ENCODE measurements around the gene CRB1.

Gene CRB1

DNA sequence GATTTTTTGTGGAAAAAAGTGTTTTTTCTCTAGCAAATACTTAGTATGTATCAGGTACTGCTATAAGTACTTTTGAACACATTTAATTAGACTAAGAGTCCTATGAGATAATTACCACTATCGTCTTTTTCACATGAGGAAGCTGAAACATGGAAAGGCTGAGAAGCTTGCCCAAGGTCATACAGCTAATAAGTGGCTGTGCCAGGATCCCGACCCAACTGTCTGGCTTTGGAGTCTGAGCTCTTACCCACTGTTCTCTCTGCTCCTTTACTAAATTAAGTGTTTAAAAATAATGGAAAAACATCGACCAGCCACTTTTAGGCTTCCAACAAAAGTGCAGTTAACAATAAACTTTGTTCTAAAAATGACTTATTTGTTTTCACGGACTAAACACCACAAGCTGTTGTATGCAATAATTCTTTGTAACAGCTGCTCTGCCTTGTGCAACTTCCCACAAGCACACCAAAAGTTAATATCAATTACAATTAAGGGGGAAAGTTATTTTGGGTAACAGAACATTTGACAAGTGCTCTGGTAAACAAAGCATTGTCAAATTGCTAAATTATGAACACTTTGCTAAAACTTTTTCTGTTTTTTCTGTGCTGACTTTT lies 75.7 kb downstream of the CRB1 start:
- DNase-seq (ENCODE audit: low read depth in 2 of 2), result no peak

DNA sequence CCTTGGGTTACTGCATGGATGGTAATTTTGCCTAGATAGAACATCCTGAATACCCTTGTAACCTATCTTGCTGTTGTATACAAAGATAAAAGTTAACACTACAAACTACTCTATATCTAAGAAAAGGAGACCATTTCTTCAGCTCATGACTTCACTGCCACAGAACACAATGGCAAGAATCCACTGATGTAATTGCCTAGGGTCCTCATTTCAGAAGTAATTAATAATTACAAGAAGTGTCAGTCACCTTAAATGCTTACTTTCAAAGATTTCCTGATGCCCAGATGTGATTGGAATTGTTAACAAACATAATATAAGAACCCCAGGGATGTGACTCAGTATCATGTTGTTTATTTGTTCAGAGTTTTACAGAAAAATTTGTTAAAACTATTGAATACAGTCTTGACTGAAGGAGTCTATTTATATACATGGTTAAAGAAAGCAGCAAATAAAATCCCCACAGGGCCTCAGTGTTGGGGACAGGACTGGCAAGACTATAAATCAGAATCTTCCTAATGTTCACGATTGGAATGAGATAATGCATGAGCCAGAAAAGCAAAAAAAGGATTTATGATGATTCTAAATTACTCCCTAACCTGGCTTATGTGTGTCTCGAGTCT lies 83.9 kb downstream of the CRB1 start:
- no peak for DNase-seq (ENCODE audit: low read depth in 2 of 2)

DNA sequence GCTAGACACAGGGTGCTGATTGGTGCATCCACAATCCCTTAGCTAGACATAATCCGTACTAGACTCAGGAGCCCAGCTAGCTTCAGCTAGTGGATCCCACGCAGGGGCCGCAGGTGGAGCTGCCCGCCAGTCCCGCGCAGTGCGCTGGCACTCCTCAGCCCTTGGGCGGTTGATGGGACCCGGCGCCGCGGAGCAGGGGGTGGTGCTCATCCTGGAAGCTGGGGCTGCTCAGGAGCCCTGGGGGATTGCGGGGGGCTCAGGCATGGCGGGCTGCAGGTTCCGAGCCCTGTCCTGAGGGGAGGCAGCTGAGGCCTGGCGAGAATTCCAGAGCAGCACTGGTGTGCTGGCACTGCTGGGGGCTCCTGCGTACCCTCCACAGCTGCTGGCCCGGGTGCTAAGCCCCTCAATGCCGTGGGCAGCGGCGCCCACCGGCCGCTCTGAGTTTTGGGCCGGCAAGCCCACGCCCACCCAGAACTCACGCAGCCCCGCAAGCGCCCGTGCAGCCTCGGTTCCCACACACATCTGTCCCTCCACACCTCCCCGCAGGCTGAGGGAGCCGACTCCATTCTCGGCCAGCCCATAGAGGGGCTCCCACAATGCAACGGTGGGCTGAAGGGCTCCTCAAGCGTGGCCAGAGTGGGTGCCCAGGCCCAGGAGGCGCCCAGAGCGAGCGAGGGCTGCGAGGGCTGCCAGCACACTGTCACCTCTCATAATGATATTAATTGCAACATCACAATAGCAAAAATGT lies 87.4 kb downstream of the CRB1 start:
- DNase-seq (ENCODE audit: low read depth in 2 of 2), result no peak

DNA sequence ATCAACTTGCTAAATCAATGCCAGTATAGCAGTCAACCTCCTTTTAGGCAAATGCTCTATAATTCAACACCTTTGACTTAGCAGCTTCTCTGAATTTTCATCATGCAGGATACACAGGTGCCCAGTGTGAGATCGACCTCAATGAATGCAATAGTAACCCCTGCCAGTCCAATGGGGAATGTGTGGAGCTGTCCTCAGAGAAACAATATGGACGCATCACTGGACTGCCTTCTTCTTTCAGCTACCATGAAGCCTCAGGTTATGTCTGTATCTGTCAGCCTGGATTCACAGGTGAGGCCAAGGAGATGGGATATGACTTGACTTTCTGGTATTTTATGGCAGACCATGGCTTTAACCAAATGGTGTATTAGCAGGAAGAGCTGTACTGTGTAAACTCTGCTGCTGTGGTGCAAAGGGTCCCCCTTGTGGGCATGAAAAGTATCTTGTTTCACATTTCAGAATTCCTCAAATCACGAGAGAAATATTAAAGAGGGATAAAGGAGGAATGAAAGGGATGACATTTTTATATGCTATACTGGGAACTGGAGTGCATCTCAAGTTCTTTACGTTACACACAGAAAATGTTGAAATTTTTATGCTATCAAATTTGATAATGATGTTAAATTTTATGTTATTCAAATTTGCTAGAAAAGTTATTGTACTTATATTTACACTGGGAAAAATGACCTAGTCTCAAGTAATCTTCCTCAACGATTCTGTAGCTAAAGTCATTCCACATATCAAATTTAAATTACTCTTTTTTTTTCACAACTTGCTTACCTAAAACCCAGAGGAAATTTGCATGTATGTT lies 88.9 kb downstream of the CRB1 start:
- DNase-seq (ENCODE audit: low read depth in 2 of 2), result no peak

DNA sequence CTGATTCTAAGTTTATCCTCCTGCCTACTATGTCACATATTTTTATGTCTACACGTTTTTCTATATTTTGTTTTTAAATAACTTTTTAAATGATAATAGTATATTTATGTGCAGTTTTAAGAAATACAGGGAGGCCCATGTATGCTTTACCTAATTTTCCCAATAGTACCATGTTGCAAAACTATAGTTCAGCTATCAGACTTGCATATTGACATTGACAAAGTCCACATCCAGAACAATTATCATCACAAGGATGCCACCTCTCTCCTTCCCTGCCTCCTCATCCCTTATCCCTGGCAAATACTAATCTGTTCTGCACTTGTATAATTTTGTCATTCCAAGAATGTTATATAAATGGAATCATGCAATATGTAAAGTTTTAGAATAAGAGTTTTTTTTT lies 90.9 kb downstream of the CRB1 start:
- no peak for DNase-seq (ENCODE audit: low read depth in 2 of 2)

DNA sequence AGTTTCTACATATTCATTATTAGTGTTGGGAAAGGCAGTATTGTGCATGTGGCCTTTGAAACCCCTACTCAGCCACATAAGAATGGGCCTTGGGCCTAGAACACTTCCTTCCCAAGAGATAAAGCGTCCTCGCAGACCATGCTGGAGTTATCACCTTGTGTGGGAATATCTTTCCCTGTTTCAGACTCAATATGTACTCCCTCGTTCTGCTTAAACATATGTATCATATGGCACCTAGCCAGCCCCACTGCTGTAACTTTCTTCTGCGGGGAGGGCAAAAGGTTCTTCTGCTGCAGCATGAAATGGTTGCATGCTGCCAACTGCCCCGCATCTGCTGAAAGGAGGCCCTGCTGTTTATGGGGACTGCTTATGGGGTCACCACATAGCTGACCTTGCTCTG lies 92.0 kb downstream of the CRB1 start:
- DNase-seq (ENCODE audit: low read depth in 2 of 2), result no peak

DNA sequence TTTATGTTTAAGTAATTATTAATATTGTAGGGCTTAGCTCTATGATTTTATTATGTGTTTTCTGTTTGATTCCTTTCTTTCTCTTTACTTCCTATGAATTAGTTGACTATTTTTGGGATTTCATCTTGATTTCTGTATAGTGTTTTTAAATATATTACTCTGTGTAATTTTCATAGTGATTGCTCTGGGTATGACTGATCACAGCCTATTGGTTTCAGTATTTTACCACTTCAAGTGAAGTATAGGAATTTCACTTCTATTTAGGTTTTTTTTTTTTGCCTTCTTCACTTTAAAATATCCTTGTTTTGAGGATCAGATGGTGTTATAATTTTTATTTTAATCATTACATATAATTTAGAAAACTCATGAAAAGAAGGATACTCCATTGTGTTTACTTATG lies 94.8 kb downstream of the CRB1 start:
- DNase-seq (ENCODE audit: low read depth in 2 of 2), result no peak

DNA sequence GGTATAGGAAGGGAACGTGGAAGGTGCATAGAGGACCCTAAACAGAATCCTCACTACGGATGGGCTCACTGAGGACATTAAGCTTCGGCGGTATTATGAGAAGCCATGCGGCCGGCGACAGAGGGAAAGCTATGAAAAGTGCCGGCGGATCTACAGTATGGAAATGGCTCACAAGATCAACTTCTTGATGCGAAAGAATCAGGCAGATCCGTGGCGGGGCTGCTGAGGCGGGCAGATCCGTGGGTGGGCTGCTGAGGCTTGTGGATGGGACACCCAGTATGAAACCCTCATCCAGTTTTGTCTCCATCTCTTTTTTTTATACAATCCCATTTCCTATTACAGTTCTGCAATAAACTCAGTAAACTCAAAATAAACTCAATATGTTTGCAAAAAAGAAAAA lies 95.8 kb downstream of the CRB1 start:
- DNase-seq (ENCODE audit: low read depth in 2 of 2), result no peak

DNA sequence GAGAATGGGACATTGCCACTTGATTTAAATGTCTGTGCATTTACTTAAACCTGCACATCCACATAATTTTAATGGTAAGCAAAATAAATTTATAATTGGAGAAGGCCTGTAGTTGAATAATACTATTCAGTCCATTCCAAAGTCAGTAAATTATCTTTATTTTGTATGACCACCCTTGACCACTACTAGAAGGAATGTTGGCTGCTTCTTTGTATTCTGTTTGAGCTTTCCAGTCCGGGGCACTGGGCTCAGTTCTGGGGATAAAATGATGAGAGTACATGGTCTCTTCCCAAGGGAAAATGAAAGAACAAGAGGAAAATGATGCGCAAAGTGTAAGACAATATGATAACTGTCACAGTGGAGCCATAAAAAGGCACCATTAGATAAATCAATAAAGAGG lies 98.9 kb downstream of the CRB1 start:
- DNase-seq (ENCODE audit: low read depth in 2 of 2), result no peak

DNA sequence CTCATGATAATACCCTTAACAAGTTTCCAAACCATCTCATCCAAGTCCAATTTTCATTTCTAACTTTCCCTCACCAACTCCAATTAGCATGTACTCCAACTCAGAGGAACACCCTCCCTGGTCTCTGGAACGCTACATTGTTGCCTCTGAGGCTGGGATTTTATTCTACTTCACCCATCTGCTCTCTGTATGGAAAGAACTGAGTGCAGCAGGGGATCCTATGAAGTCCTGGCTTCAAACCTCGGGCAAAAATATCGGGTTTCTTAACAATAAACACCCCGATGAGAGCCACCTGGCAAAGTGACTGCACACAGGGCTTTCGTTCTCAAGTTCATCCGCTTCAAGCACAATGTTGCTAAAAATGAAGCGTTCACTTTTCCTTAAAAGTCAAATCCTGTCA lies 99.6 kb downstream of the CRB1 start:
- no peak for DNase-seq (ENCODE audit: low read depth in 2 of 2)

DNA sequence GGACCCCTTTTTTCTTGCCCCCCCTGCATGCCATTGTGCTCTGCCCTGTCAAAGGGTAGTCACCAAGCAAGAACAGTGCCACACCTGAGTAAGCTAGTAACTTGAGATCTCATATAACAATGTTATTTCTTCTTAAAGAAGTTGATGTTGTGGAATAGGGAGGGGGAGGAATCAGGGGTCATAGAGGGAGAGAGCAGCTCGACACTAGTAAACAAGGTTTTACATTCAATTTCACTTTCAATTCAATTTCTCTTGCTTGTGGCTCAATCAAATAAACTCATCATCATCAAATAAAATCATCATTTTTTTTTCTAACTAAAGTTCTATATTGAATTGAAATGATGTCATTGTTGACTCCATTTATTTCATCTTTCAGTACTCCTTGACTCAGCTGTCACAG lies 106.4 kb downstream of the CRB1 start:
- DNase-seq (ENCODE audit: low read depth in 2 of 2), result no peak

DNA sequence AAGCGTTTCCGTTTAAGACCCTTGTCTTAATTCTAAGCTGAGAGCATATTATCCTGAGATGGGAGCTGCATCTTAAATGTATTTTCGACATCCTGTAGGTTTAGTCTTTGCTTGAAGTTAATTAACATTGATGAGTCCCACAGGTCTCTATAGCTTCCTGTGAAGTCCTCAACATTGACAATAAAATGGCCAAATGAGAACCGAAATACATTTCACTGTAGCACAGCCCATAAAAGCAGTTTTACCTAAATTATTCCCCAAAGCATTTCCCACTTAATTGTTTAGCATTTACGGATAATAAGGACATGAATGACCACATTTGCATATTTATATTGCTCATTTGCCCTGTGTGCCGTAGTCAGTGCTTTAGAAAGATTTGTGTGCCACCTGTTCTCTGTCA lies 116.4 kb downstream of the CRB1 start:
- no peak for DNase-seq (ENCODE audit: low read depth in 2 of 2)

DNA sequence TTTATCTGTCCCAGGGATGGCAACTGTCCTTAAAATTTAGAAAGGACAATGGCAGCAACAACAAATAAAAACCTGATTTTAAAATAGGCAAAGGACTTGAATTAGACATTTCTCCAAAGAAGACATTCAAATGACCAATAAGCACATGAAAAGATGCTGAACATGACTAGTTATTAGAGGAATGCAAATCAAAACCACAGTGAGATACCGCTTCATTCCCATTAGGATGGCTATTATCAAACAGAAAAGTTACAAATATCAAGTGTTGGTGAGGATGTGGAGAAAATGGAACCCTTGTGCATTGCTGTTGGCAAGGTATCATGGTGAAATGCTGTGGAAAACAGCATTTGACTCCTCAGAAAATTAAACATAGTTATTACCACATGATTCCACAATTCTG lies 120.7 kb downstream of the CRB1 start:
- no peak for DNase-seq (ENCODE audit: low read depth in 2 of 2)

DNA sequence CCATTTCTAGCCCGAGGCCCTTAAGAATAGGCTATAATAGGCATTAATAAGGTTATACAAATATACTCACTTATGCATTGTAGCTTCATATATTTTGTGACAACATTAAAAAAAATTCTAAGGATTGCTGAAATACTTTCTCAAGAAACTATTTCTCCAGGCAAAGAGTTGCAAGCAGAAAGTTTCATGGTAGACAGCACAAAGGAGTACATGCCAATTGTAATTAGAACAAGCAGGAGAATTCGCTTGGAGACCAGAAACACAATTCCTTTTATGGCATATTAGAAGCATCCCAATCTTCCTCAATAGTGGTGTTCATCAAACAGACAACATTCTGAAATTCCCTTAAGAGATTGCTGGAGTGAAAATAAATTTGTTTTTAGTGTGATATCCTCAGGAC lies 122.8 kb downstream of the CRB1 start:
- DNase-seq (ENCODE audit: low read depth in 2 of 2), result no peak

DNA sequence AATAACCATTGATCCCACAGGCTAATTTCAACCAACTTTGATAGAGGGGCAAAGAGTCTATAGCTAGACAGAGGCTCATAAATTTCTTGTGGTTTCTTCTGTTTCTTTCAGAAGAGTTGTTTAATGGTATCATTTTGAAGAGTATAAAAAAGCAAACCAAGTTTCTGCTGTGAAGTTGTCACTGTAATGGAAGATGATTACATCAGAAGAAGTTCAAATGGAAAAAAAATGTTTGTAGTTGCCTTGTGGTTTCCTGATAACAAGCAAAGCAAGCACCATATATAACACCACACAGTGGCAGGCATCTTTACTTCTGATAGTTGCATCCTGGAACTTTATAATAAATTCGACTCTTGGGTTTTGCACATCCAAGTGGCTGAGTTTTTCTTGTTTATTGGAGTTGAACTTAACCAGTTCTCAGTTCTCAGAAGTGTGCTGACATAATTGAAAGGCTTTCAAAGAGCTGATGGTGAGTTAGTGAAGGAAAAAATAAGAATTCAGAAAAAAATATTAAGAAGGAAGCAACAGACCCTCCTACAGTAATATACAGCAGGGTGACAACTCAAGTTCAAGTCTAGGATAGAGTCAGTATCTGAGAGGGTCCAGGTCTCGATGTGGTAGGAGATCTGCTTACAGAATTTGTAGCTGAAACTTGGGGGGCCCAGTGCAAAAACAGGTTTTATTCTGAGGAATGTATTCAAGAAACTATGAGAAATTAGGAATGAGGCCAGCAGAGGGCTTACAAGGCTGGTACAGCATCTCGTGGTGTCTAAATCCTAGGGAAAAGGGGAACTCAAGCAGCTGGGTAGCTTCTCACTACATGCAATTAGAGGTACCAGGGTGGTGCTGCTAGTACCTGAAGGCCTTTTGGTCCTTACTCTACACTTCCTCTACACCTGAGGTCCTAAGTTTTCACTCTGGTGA lies 123.5 kb downstream of the CRB1 start:
- DNase-seq (ENCODE audit: low read depth in 2 of 2), result no peak

DNA sequence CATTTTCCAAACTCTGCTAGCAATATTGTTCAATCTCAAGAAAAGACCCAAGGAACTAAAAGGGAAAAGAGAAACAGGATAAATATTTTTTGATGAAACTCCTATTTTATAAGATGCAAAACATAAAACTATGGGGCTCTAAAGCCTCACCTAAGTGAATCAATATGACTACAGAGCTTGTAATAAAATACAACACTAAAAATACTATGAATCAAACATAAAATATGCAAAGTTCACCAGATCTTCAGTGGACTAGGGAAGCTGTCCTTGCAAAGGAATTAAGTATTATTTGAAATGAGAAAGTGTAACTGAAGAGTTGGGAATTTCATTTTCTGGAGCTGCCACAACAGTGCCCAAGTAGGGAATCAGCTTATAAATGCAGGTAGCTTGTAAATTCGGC lies 124.5 kb downstream of the CRB1 start:
- no peak for DNase-seq (ENCODE audit: low read depth in 2 of 2)

DNA sequence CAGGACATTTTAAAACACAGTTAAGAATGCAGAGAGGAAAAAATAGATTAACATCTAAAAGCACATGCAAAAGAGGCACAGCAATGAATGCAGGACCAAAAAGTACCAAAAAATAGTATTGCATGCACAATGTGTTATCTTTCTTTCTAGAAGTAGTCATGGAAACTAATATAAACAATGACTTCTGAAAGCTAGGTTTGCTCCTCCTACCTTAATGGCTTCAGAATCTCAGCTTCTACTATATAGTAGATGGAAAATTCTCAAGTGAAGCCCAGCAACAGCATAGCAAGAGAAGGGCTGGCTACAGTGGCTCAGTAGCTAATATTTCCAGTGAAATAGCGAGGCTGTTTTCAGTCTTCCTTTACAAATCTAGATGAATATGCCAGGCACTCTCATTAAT lies 125.1 kb downstream of the CRB1 start:
- DNase-seq (ENCODE audit: low read depth in 2 of 2), result no peak

DNA sequence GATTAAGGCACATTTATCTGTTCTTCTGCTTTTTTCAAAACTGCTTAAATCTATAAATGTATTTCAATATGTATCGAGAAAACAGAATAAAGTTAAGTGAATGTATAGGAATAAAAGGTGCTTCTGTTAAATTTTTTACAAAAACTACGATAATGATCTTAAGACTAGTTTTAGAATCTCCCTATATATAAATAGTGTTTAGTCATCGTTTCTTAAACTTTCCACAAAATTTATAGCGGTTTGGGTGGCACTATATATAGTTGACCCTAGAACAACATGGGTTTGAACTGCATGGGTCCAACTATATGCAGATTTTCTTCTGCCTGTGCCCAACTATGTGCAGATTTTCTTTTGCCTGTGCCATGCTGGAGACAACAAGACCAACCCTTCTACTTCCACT lies 125.7 kb downstream of the CRB1 start:
- no peak for DNase-seq (ENCODE audit: low read depth in 2 of 2)

DNA sequence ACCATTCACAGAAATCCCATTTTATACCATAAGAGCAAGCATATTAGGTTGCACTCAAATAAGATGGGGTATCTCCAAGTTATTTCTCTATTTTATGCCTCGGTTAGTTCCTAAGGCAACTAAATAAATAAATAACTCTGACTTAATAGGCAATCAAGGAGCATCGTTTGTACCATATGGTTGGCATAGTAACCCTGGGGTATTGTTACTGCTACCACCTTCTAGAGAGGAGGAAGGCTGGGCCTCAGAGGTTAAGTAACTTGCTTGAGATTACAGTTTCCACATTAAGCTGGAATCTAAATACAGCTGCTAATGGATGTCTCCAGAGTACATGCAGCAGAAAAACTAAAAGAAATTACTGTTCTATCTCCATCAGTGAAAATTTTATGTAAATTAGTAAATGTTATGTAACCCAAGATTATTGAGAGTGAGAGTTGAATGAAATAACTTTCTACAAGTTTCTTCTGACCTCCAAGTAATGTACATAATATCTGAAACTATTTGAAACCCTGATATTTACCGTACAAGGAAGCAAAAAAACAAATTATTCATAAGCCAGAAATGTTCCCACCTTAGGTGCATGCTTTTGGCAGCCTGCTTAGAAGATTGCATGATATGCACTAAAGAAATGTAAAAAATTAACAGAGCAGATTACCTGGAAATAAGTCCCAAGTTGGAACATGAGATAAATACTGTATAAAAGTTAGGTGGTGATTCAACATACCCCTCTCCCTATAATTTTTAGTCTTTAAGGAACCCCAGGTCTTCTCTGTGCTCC lies 127.0 kb downstream of the CRB1 start:
- no peak for DNase-seq (ENCODE audit: low read depth in 2 of 2)

DNA sequence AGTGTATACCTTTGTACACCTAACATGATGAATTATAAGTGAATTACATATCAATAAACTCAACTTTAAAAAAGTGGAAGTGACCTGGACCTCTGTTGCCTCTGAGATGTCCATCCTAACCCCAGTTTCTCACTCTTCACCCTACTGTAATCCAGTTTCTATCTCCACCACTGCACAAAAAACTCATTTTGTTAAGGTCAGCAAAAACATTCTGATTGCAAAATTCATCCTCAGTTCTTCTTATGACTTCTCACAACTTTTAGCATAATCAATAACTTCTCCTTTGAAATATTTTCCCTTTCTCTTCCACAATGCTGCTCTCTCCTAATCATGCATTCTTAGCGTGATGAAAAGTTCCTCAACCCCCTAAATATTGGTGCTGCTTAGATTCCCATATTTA lies 129.8 kb downstream of the CRB1 start:
- DNase-seq (ENCODE audit: low read depth in 2 of 2), result no peak

Measured in stimulated activated CD8-positive, alpha-beta memory T cell treated with anti-CD3 and anti-CD28 coated beads, Interleukin-15, amount 100 ng/mL, for 48 hours (primary cell).